Measurements from ENCODE around the gene LRIG3. TPM values are rescaled to one million over a fixed set of nuclear protein-coding genes. Genes with fewer than 3 reads are reported as not detected.
"Not testable (repeated sequence)": the region's sequence is repeated elsewhere in the genome, so short reads cannot be mapped to it uniquely, and the experiment has no call there.

Gene LRIG3
- total RNA-seq, 1 donor from 2014 or later, result 75.3 TPM

GRCh38 chr12:58860788-58861240 is 59.5 kb downstream of the LRIG3 start:
- H3K9me3 Mint-ChIP-seq (ENCODE audit: low read depth), result no peaks in the 10 kb centered on the region
- H3K4me3 Mint-ChIP-seq (ENCODE audit: low read depth), result no peak overlapping the region
- TF ChIP-seq CTCF (IDR thresholded peaks at IDR 0.05; ENCODE audit: unreplicated experiment), result no peak
- H3K4me1 Mint-ChIP-seq (ENCODE audit: low read depth), result peaks cover 25% of the 10 kb centered on the region
- H3K27ac Mint-ChIP-seq, result no peak overlapping the region
- H3K36me3 Mint-ChIP-seq (ENCODE audit: insufficient read depth), result peaks cover 2% of the 10 kb centered on the region
- no peaks in the 10 kb centered on the region for H3K27me3 Mint-ChIP-seq
- DNase-seq (ENCODE audit: low spot score, unreplicated experiment), result no peak

GRCh38 chr12:58860056-58860787 is 60.1 kb downstream of the LRIG3 start:
- no peak for DNase-seq (ENCODE audit: low spot score, unreplicated experiment)
- no peaks in the 10 kb centered on the region for H3K9me3 Mint-ChIP-seq (ENCODE audit: low read depth)
- no peaks in the 10 kb centered on the region for H3K27me3 Mint-ChIP-seq
- no peak for TF ChIP-seq CTCF (IDR thresholded peaks at IDR 0.05; ENCODE audit: unreplicated experiment)
- peaks cover 27% of the 10 kb centered on the region for H3K4me1 Mint-ChIP-seq (ENCODE audit: low read depth)
- peaks cover 2% of the 10 kb centered on the region for H3K36me3 Mint-ChIP-seq (ENCODE audit: insufficient read depth)
- H3K4me3 Mint-ChIP-seq (ENCODE audit: low read depth), result no peak overlapping the region
- H3K27ac Mint-ChIP-seq, result no peak overlapping the region

- H3K4me3 Mint-ChIP-seq (ENCODE audit: low read depth), result no peak overlapping the region
- H3K27ac Mint-ChIP-seq, result no peak overlapping the region
- no peak for DNase-seq (ENCODE audit: low spot score, unreplicated experiment)
- peaks cover 2% of the 10 kb centered on the region for H3K36me3 Mint-ChIP-seq (ENCODE audit: insufficient read depth)
- no peak for TF ChIP-seq CTCF (IDR thresholded peaks at IDR 0.05; ENCODE audit: unreplicated experiment)
- H3K27me3 Mint-ChIP-seq, result no peaks in the 10 kb centered on the region
- H3K9me3 Mint-ChIP-seq (ENCODE audit: low read depth), result no peaks in the 10 kb centered on the region
- H3K4me1 Mint-ChIP-seq (ENCODE audit: low read depth), result peaks cover 29% of the 10 kb centered on the region
These were observed 62.3 kb downstream of the LRIG3 start for GRCh38 chr12:58858030-58858429.

- DNase-seq (ENCODE audit: low spot score, unreplicated experiment); H3K36me3 Mint-ChIP-seq (ENCODE audit: insufficient read depth); H3K4me3 Mint-ChIP-seq (ENCODE audit: low read depth); H3K27me3 Mint-ChIP-seq; H3K9me3 Mint-ChIP-seq (ENCODE audit: low read depth): not testable (repeated sequence)
- H3K27ac Mint-ChIP-seq, result peak overlapping the region; percentile 18
- H3K4me1 Mint-ChIP-seq (ENCODE audit: low read depth), result peaks cover 29% of the 10 kb centered on the region
These were observed 63.1 kb downstream of the LRIG3 start for GRCh38 chr12:58857206-58857605.

GRCh38 chr12:58855630-58856029 is 64.7 kb downstream of the LRIG3 start:
- not testable (repeated sequence) for H3K27ac Mint-ChIP-seq; H3K27me3 Mint-ChIP-seq; H3K9me3 Mint-ChIP-seq (ENCODE audit: low read depth); DNase-seq (ENCODE audit: low spot score, unreplicated experiment); H3K4me3 Mint-ChIP-seq (ENCODE audit: low read depth); H3K36me3 Mint-ChIP-seq (ENCODE audit: insufficient read depth)
- H3K4me1 Mint-ChIP-seq (ENCODE audit: low read depth), result peaks cover 28% of the 10 kb centered on the region

GRCh38 chr12:58850826-58851225 is 69.5 kb downstream of the LRIG3 start:
- Mint-ChIP-seq H3K4me3 (ENCODE audit: low read depth) (no peak overlapping the region), H3K27ac (no peak overlapping the region), H3K4me1 (ENCODE audit: low read depth) (peaks cover 6% of the 10 kb centered on the region), H3K9me3 (ENCODE audit: low read depth) (no peaks in the 10 kb centered on the region), H3K36me3 (ENCODE audit: insufficient read depth) (peaks cover 2% of the 10 kb centered on the region), H3K27me3 (no peaks in the 10 kb centered on the region)
- DNase-seq (ENCODE audit: low spot score, unreplicated experiment), result no peak
- no peak for TF ChIP-seq CTCF (IDR thresholded peaks at IDR 0.05; ENCODE audit: unreplicated experiment)
